IMR-90 (cell line): ENCODE data around the gene KRTAP12-1. TPM values are rescaled to one million over a fixed set of nuclear protein-coding genes. Genes with fewer than 3 reads are reported as not detected.

Source experiments
- ATAC-seq: fragments of 200-7000 bp; cut with Tn5 transposase; 2 replicates; pipeline ENCODE4 v1.9.1; 2020; ENCODE audit warnings: low read depth, mild to moderate bottlenecking, moderate library complexity
- BruUV-seq: library from RNA; stranded (reverse); fragments of 400-500 nt; replicated peaks from 2 replicates; lab custom pipeline; 2021; lab: Mats Ljungman, UMichigan
- CTCF ChIA-PET: fragments of 300-600 bp; formaldehyde crosslinking; extraction: SDS; loops from one replicate; lab custom pipeline; 2021; ENCODE audit warnings: antibody characterized with exemption; lab: Yijun Ruan, JAX
- POLR2A ChIA-PET: fragments of 300-600 bp; sonication (Branson Sonifier 250); formaldehyde crosslinking; loops from one replicate; lab custom pipeline; 2022; ENCODE audit warnings: antibody characterized with exemption; ENCODE audit not compliant: unreplicated experiment; lab: Charles Lee
- DNase-seq: peaks from one replicate; pipeline ENCODE4 v3.0.0; 2013
- H2AFZ ChIP-seq: replicated peaks from 2 replicates; pipeline ENCODE3; 2013; ENCODE audit warnings: low read length, mild to moderate bottlenecking; ENCODE audit not compliant: poor library complexity
- H2AK5ac ChIP-seq: 2 replicates; pipeline ENCODE4 v1.6.1; 2013; ENCODE audit warnings: low read depth, low read length, inconsistent platforms
- H2AK9ac ChIP-seq: replicated peaks from 2 replicates; pipeline ENCODE3; 2013; ENCODE audit warnings: mild to moderate bottlenecking, low read depth, low read length, moderate library complexity; ENCODE audit not compliant: poor library complexity
- H2BK120ac ChIP-seq: 2 replicates; pipeline ENCODE4 v1.6.1; 2013; ENCODE audit warnings: low read depth, low read length, inconsistent platforms
- H2BK15ac ChIP-seq: 3 replicates; pipeline ENCODE4 v1.6.1; 2013; ENCODE audit warnings: low read depth, low read length, inconsistent platforms
- H2BK20ac ChIP-seq: 2 replicates; pipeline ENCODE4 v1.6.1; 2013; ENCODE audit warnings: low read depth, mild to moderate bottlenecking, inconsistent platforms, low read length, moderate library complexity
- H2BK5ac ChIP-seq: 2 replicates; pipeline ENCODE4 v1.6.1; 2013; ENCODE audit warnings: mild to moderate bottlenecking, low read depth, low read length, inconsistent platforms; ENCODE audit not compliant: poor library complexity, severe bottlenecking
- H3K14ac ChIP-seq: replicated peaks from 2 replicates; pipeline ENCODE4 v1.6.1; 2013; ENCODE audit warnings: low read depth, low read length, inconsistent platforms
- H3K18ac ChIP-seq: 2 replicates; pipeline ENCODE4 v1.6.1; 2013; ENCODE audit warnings: low read depth, low read length, control low read depth
- H3K23ac ChIP-seq: 2 replicates; pipeline ENCODE4 v1.6.1; 2013; ENCODE audit warnings: low read depth, low read length, inconsistent platforms
- H3K27ac ChIP-seq: 2 replicates; pipeline ENCODE4 v1.5.1; 2013; ENCODE audit warnings: mild to moderate bottlenecking, control low read depth, low read length; ENCODE audit not compliant: insufficient read depth
- H3K27me3 ChIP-seq: 2 replicates; pipeline ENCODE4 v1.6.1; 2013; ENCODE audit warnings: low read length; ENCODE audit not compliant: control insufficient read depth, insufficient read depth
- H3K36me3 ChIP-seq: 2 replicates; pipeline ENCODE4 v1.6.1; 2013; ENCODE audit warnings: low read length, mixed read lengths; ENCODE audit not compliant: control insufficient read depth, insufficient read depth
- H3K4ac ChIP-seq: 2 replicates; pipeline ENCODE4 v1.6.1; 2013; ENCODE audit warnings: low read depth, low read length, inconsistent platforms
- H3K4me1 ChIP-seq: 2 replicates; pipeline ENCODE4 v1.6.1; 2013; ENCODE audit warnings: low read length, mixed read lengths; ENCODE audit not compliant: control insufficient read depth, insufficient read depth
- H3K4me2 ChIP-seq: 2 replicates; pipeline ENCODE4 v1.6.1; 2013; ENCODE audit warnings: low read depth, mild to moderate bottlenecking, control low read depth, low read length, moderate library complexity
- H3K4me3 ChIP-seq: 2 replicates; pipeline ENCODE4 v1.5.1; 2013; ENCODE audit warnings: low read depth, mild to moderate bottlenecking, control low read depth, low read length, moderate library complexity; ENCODE audit not compliant: insufficient read depth
- H3K56ac ChIP-seq: 2 replicates; pipeline ENCODE4 v1.6.1; 2013; ENCODE audit warnings: low read length, inconsistent platforms; ENCODE audit not compliant: insufficient read depth; ENCODE audit errors: extremely low read depth
- H3K79me1 ChIP-seq, 2 experiments: 2 replicates each; pipeline ENCODE4 v1.6.1; 2013; ENCODE audit warnings: low read length in 2 of 2, inconsistent platforms in 1 of 2, low read depth in 1 of 2
- H3K9ac ChIP-seq: 2 replicates; pipeline ENCODE4 v1.6.1; 2013; ENCODE audit warnings: low read depth, low read length, control low read depth
- H3K9me1 ChIP-seq: 2 replicates; pipeline ENCODE4 v1.6.1; 2013; ENCODE audit warnings: low read length, inconsistent platforms; ENCODE audit not compliant: insufficient read depth
- H3K9me3 ChIP-seq: 2 replicates; pipeline ENCODE4 v1.6.1; 2013; ENCODE audit warnings: low read length; ENCODE audit not compliant: control insufficient read depth, insufficient read depth
- H4K20me1 ChIP-seq: 2 replicates; pipeline ENCODE4 v1.6.1; 2013; ENCODE audit warnings: low read length, inconsistent platforms; ENCODE audit not compliant: insufficient read depth
- H4K5ac ChIP-seq: 2 replicates; pipeline ENCODE4 v1.6.1; 2013; ENCODE audit warnings: mild to moderate bottlenecking, low read depth, low read length, control low read depth
- H4K8ac ChIP-seq, 2 experiments: 2 replicates each; pipeline ENCODE4 v1.6.1; 2013; ENCODE audit warnings: low read depth in 2 of 2, low read length in 2 of 2, control low read depth in 1 of 2, inconsistent platforms in 1 of 2
- H4K91ac ChIP-seq: 2 replicates; pipeline ENCODE4 v1.6.1; 2013; ENCODE audit warnings: low read depth, low read length, inconsistent platforms; ENCODE audit not compliant: insufficient read depth
- BHLHE40 ChIP-seq: fragments of 150-350 bp; IDR thresholded peaks from 2 replicates; pipeline ENCODE4 v1.6.1; 2016; ENCODE audit warnings: mild to moderate bottlenecking, low read depth, low read length
- CEBPB ChIP-seq: IDR thresholded peaks from 2 replicates; pipeline ENCODE4 v1.6.1; 2012; ENCODE audit warnings: low read depth, low read length, improper control_type of control experiment
- CHD1 ChIP-seq: IDR thresholded peaks from 2 replicates; pipeline ENCODE4 v1.6.1; 2012; ENCODE audit warnings: low read depth, low read length, improper control_type of control experiment
- FOS ChIP-seq: fragments of 150-350 bp; IDR thresholded peaks from 2 replicates; pipeline ENCODE4 v1.6.1; 2016; ENCODE audit warnings: low read depth, low read length
- MAFK ChIP-seq: IDR thresholded peaks from 2 replicates; pipeline ENCODE4 v1.6.1; 2012; ENCODE audit warnings: low read depth, low read length, improper control_type of control experiment
- MAZ ChIP-seq: IDR thresholded peaks from 2 replicates; pipeline ENCODE4 v1.6.1; 2012; ENCODE audit warnings: low read depth, mild to moderate bottlenecking, low read length, improper control_type of control experiment, moderate library complexity, borderline replicate concordance
- MXI1 ChIP-seq: IDR thresholded peaks from 2 replicates; pipeline ENCODE4 v1.6.1; 2012; ENCODE audit warnings: low read depth, mild to moderate bottlenecking, low read length, moderate library complexity, borderline replicate concordance
- NFE2L2 ChIP-seq: fragments of 150-350 bp; IDR thresholded peaks from 2 replicates; pipeline ENCODE4 v1.6.1; 2016; ENCODE audit warnings: low read depth, mild to moderate bottlenecking, low read length
- POLR2A ChIP-seq: IDR thresholded peaks from 2 replicates; pipeline ENCODE4 v1.6.1; 2012; ENCODE audit warnings: mild to moderate bottlenecking, low read depth, low read length
- RAD21 ChIP-seq: IDR thresholded peaks from 2 replicates; pipeline ENCODE4 v1.6.1; 2012; ENCODE audit warnings: low read length, improper control_type of control experiment
- RCOR1 ChIP-seq: IDR thresholded peaks from 2 replicates; pipeline ENCODE4 v1.6.1; 2012; ENCODE audit warnings: mild to moderate bottlenecking, low read length, improper control_type of control experiment; ENCODE audit not compliant: insufficient replicate concordance
- RFX5 ChIP-seq: IDR thresholded peaks from 2 replicates; pipeline ENCODE4 v1.8.0; 2012; ENCODE audit warnings: low read depth, mild to moderate bottlenecking, low read length, moderate library complexity
- SMC3 ChIP-seq: fragments of 150-350 bp; IDR thresholded peaks from 2 replicates; pipeline ENCODE4 v1.6.1; 2016; ENCODE audit warnings: low read depth, mild to moderate bottlenecking, antibody characterized with exemption, low read length, moderate library complexity
- WGBS, 2 experiments: methylation state at CpG; one replicate each; pipeline versions ENCODE4 v1.1.5 to v1.1.7; 2013; ENCODE audit warnings: missing lambda C conversion rate in 2 of 2; ENCODE audit not compliant: insufficient read length in 1 of 2; ENCODE audit errors: extremely low coverage in 2 of 2; 5-methylcytosine and 5-hydroxymethylcytosine counted together
- dilution Hi-C: fragments of 300-500 bp; cut with HindIII; formaldehyde crosslinking; loops from one replicate; pipeline ENCODE4 v1.14.3; 2018; ENCODE audit warnings: low sequenced_read_pairs; ENCODE audit not compliant: unreplicated experiment
- in situ Hi-C: fragments of 300-500 bp; cut with MboI; formaldehyde crosslinking; loops from 3 replicates; pipeline ENCODE4 v1.14.3; 2019; ENCODE audit warnings: low sequenced_read_pairs, inconsistent platforms, mixed read lengths
- intact Hi-C: fragments of 100-400 bp; cut with micrococcal nuclease; formaldehyde crosslinking; loops from 2 replicates; pipeline ENCODE4 v1.10.0; 2022
- polyA plus RNA-seq, 3 experiments: library from polyadenylated mRNA; depleted of rRNA; stranded (reverse); fragments of >200 nt; gene quantifications; 2 replicates each; pipeline ENCODE4 v1.2.3, GENCODE V29; 2012; ENCODE audit warnings: low replicate concordance in 1 of 3
- total RNA-seq: library from RNA; depleted of rRNA; stranded (reverse); fragments of >200 nt; gene quantifications from 2 replicates; pipeline ENCODE4 v1.2.3, GENCODE V29; 2012
- TF ChIP-seq, protein P1 (sequence below): conservative IDR thresholded peaks from 2 replicates; pipeline ENCODE4 v1.5.1; 2012; ENCODE audit warnings: mild to moderate bottlenecking, low read depth, low read length, improper control_type of control experiment
- TF ChIP-seq, protein P2 (sequence below): fragments of 150-350 bp; IDR thresholded peaks from 2 replicates; pipeline ENCODE4 v1.6.1; 2016; ENCODE audit warnings: low read depth, mild to moderate bottlenecking, low read length, moderate library complexity, borderline replicate concordance
- TF ChIP-seq, protein P3 (sequence below): fragments of 150-350 bp; IDR thresholded peaks from 2 replicates; pipeline ENCODE4 v1.6.1; 2017; ENCODE audit warnings: mild to moderate bottlenecking, antibody characterized with exemption, low read length, low read depth

The KRTAP12-1 gene
- total and polyA plus RNA-seq, 2 of the 4 experiments (the other 2 are of a cell fraction), result not detected

DNA sequence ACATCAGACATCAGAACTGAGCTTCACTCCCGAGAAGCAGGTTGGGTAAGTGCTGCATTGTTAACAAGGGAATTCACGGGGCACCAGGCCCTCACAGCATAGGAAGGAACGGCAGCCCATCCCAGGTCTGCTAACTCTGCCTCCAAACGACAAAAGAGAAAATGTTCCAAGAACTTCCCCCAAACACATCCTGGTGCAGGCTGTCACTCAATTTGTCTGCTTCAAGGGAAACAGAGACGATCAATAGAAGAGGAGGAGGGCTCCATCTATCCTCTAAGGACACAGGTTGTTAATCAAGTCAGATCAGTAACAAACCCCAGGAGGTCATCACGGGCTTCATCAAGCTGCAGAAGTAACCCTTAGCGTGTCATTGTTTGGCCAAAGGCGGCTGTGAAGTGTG lies 32.9 kb upstream of the KRTAP12-1 start:
- H4K91ac ChIP-seq, result no peak overlapping the region
- H3K9me1 ChIP-seq, result no peaks in the 10 kb centered on the region
- no peak overlapping the region for H2AK9ac ChIP-seq
- H4K8ac ChIP-seq, result no peak overlapping the region
- H2AK5ac ChIP-seq, result no peak overlapping the region
- dilution Hi-C loops (no loop called here), intact Hi-C loops (loop anchor here (10.0 kb wide), 1 partner anchor 60 kb away; the partner anchor contains the start of genes KRTAP12-3 and KRTAP12-4), in situ Hi-C loops (no loop called here)
- no peak overlapping the region for H4K5ac ChIP-seq
- no peak overlapping the region for H3K4me2 ChIP-seq
- H3K4ac ChIP-seq, result no peak overlapping the region
- no peaks in the 10 kb centered on the region for H3K9me3 ChIP-seq
- H3K4me3 ChIP-seq, result no peak overlapping the region
- TF ChIP-seq FOS, result no peak
- no peak for TF ChIP-seq RAD21
- TF ChIP-seq RCOR1, result no peak
- TF ChIP-seq MXI1, result no peak
- TF ChIP-seq, protein P1, sequence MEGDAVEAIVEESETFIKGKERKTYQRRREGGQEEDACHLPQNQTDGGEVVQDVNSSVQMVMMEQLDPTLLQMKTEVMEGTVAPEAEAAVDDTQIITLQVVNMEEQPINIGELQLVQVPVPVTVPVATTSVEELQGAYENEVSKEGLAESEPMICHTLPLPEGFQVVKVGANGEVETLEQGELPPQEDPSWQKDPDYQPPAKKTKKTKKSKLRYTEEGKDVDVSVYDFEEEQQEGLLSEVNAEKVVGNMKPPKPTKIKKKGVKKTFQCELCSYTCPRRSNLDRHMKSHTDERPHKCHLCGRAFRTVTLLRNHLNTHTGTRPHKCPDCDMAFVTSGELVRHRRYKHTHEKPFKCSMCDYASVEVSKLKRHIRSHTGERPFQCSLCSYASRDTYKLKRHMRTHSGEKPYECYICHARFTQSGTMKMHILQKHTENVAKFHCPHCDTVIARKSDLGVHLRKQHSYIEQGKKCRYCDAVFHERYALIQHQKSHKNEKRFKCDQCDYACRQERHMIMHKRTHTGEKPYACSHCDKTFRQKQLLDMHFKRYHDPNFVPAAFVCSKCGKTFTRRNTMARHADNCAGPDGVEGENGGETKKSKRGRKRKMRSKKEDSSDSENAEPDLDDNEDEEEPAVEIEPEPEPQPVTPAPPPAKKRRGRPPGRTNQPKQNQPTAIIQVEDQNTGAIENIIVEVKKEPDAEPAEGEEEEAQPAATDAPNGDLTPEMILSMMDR, result no peak
- TF ChIP-seq, protein P2, sequence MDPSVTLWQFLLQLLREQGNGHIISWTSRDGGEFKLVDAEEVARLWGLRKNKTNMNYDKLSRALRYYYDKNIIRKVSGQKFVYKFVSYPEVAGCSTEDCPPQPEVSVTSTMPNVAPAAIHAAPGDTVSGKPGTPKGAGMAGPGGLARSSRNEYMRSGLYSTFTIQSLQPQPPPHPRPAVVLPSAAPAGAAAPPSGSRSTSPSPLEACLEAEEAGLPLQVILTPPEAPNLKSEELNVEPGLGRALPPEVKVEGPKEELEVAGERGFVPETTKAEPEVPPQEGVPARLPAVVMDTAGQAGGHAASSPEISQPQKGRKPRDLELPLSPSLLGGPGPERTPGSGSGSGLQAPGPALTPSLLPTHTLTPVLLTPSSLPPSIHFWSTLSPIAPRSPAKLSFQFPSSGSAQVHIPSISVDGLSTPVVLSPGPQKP, result no peak
- TF ChIP-seq BHLHE40, result no peak
- TF ChIP-seq POLR2A, result no peak
- no peak for TF ChIP-seq NFE2L2
- no peak for TF ChIP-seq CHD1
- TF ChIP-seq, protein P3, sequence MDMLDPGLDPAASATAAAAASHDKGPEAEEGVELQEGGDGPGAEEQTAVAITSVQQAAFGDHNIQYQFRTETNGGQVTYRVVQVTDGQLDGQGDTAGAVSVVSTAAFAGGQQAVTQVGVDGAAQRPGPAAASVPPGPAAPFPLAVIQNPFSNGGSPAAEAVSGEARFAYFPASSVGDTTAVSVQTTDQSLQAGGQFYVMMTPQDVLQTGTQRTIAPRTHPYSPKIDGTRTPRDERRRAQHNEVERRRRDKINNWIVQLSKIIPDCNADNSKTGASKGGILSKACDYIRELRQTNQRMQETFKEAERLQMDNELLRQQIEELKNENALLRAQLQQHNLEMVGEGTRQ, result no peak
- no peak for TF ChIP-seq MAZ
- TF ChIP-seq SMC3, result no peak
- TF ChIP-seq MAFK, result no peak
- no peak for TF ChIP-seq RFX5
- no peak for TF ChIP-seq CEBPB
- H2BK5ac ChIP-seq, result no peak overlapping the region
- H2AFZ ChIP-seq, result no peak overlapping the region
- WGBS, 2 experiments, result no CpG with 5 or more reads among the region's 8 CpGs
- H3K27ac ChIP-seq, result no peak overlapping the region
- H3K4me1 ChIP-seq, result no peaks in the 10 kb centered on the region
- no peak overlapping the region for H3K9ac ChIP-seq
- no peak overlapping the region for H3K56ac ChIP-seq
- H4K20me1 ChIP-seq, result no peaks in the 10 kb centered on the region
- no peak overlapping the region for H3K14ac ChIP-seq
- H3K27me3 ChIP-seq, result peaks cover 61% of the 10 kb centered on the region
- H2BK120ac ChIP-seq, result no peak overlapping the region
- CTCF ChIA-PET, result no interaction called here
- POLR2A ChIA-PET, result no interaction called here
- ATAC-seq, result no peak
- BruUV-seq, result no TSS peak
- no peak overlapping the region for H2BK20ac ChIP-seq
- no peak for DNase-seq
- no peaks in the 10 kb centered on the region for H3K79me1 ChIP-seq
- no peak overlapping the region for H3K23ac ChIP-seq
- no peaks in the 10 kb centered on the region for H3K36me3 ChIP-seq
- no peak overlapping the region for H3K18ac ChIP-seq
- no peak overlapping the region for H2BK15ac ChIP-seq
